Stimulated activated CD8-positive, alpha-beta memory T cell treated with anti-CD3 and anti-CD28 coated beads, Interleukin-15, amount 100 ng/mL, for 48 hours (primary cell): ENCODE data around the gene TRABD.

ENCODE experiments used
- DNase-seq, 2 donors: peaks; one replicate each; pipeline ENCODE4 v3.0.0-alpha.2; 2020; ENCODE audit warnings: low read depth in 2 of 2

The TRABD gene

DNA sequence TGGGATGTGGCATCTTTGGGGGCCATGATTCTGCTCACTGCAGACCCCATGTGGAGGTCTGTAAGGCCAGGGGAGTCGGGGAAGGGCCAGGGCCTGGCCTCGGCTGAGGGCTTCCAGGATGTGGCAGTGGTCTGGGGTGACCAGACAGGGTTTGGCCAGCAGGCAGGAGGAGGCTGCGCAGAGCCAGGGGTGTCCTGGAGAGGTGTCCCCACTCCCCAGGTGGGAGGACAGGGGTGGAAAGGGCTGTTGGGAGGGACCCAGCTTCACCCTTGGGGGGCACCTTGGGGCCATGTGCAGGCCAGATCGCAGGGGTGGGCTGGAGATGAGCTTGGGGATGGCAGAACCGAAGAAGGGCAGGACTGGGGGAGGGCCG lies 11.7 kb upstream of the TRABD start:
- no peak for DNase-seq

DNA sequence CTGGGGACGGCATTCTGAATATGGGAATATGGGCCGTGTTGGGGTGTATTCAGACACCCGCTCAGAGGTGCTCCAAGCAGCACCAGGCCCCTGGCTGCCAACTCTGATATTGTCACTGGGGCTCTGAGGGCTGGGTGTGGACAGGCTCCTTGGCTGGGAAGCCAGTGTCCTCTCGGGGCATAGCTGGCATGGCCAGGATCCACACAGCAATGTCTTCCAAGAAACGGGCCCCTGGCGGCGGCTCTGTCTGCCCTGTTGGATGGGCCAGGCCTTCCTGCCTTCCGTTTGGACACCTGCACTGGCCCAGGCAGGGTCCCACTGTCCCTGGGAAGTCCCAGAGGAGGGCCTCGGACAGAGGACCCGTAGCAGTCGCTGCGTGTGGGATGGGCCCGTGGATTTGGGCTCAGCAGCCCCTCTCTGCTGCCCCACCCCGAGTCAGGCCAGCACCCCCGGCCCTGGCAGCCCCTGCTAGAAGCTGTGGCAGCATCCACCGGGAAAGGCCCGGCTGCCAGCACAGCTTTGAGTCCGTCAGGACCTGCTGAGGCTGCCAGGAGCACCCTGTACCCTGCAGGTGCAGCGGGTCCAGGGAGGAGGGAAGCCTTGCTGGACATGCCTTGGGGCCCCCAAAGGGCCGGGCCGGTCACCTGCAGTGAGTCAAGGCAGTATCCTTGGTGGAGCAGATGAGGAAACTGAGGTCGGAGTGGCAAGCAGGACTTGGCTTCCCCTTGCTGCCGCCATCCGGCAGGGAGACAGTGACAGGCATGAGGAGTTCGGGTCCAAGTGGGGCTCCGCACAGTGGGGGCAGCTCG lies 11.1 kb upstream of the TRABD start:
- DNase-seq, result no peak

DNA sequence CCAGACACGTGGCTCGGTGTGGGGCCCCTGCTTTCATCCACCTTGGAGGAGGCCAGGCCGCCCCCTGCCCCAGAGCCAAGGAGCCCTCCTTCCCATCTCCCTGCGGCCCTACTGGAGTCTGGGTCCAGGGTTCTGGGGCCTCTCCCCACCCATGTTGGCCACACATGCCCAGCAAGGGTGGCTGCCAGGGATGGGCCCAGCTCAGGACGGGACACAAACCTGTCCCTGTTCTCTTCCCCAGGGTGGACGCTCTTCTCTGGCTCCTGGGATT lies 10.6 kb upstream of the TRABD start:
- DNase-seq, result no peak

DNA sequence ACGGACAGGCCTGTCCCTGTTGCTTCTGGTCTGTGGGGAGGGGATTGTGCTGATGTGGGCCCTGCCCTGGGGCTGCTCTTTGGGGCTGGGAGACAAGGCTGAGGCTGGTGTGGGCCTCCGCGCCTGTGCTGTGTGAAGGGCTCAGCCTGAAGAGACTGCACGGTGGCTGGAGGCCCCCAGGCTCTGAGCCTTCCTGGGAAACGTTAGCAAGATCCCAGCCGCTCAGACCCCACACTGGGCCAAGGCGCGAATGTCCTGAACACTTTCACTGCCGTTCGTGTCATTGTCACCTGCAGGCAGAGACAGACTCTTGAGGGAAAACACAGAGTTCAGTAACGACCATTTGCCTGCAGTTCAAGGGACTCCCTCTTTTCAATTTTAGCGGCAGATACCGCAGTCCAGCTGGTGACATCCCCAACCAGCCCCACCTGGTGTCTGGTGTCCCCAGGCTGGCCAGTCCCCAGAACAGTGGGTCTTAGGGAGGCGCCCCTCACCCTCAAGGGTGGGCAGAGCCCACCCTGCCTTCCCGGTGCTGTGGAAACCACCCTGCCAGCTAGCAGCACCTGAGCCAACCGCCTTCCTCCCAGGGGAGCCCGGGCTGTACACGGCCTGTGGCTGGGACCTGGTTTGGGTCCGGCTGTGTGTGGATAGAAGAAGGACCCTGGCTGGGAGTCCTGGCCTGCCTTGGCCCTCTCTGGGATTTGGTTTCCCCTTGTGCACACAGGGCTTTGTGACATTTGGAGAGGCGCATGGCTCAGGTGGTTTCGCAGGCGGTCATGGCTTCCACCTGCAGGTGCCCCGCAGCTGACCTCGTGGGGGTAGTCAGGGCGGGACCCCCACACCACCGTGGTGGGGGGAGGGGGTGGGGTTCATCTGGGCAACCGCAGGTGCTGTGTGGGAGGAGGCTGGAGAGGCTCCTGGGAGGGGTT lies 9.5 kb upstream of the TRABD start:
- DNase-seq, result no peak

DNA sequence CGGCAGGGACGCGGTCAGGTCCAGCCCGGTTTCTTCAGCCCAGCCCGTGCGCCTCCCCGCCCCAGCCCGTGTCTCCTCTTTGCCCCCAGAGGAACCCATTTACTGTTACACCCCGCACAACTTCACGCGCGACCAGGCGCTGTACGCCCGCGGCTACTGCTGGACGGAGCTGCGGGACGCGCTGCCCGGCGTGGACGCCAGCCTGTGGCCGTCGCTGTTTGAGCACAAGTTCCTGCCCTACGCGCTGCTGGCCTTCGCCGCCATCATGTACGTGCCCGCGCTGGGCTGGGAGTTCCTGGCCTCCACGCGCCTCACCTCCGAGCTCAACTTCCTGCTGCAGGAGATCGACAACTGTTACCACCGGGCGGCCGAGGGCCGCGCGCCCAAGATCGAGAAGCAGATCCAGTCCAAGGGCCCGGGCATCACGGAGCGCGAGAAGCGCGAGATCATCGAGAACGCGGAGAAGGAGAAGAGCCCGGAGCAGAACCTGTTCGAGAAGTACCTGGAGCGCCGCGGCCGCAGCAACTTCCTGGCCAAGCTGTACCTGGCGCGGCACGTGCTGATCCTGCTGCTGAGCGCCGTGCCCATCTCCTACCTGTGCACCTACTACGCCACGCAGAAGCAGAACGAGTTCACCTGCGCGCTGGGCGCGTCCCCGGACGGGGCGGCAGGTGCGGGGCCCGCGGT lies 8.7 kb upstream of the TRABD start:
- no peak for DNase-seq

DNA sequence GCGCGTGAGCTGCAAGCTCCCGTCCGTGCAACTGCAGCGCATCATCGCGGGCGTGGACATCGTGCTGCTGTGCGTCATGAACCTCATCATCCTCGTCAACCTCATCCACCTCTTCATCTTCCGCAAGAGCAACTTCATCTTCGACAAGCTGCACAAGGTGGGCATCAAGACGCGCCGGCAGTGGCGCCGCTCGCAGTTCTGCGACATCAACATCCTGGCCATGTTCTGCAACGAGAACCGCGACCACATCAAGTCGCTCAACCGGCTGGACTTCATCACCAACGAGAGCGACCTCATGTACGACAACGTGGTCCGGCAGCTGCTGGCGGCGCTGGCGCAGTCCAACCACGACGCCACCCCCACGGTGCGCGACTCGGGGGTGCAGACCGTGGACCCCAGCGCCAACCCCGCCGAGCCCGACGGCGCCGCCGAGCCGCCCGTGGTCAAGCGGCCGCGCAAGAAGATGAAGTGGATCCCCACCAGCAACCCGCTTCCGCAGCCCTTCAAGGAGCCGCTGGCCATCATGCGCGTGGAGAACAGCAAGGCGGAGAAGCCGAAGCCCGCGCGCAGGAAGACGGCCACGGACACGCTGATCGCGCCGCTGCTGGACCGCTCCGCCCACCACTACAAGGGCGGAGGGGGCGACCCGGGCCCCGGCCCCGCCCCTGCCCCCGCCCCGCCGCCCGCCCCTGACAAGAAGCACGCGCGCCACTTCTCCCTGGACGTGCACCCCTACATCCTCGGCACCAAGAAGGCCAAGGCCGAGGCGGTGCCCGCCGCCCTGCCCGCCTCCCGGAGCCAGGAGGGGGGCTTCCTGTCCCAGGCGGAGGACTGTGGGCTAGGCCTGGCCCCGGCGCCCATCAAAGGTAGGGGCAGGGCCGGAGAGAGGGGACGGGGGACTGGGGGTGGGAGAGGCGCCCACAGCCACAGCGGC lies 7.9 kb upstream of the TRABD start:
- DNase-seq, result no peak

DNA sequence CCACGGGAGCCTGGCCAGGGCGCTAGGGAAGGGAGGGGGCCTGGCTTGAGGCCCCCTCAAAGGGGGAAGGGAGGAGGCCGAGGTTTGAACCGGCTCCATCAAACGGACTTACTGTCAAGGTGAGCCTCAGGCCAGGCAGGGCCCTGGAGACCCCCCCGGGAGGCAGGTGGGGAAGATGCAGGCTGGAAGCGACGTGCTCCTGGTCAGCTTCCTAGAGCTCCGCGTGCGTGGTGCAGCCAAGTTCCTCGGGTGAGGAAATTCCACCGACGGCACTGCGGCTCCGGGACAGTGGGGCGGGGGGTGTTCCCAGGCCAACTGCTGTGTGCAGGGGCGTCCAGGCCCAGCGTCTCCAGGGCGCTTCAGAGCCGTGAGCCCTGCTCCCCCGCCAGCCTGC lies 7.2 kb upstream of the TRABD start:
- no peak for DNase-seq

DNA sequence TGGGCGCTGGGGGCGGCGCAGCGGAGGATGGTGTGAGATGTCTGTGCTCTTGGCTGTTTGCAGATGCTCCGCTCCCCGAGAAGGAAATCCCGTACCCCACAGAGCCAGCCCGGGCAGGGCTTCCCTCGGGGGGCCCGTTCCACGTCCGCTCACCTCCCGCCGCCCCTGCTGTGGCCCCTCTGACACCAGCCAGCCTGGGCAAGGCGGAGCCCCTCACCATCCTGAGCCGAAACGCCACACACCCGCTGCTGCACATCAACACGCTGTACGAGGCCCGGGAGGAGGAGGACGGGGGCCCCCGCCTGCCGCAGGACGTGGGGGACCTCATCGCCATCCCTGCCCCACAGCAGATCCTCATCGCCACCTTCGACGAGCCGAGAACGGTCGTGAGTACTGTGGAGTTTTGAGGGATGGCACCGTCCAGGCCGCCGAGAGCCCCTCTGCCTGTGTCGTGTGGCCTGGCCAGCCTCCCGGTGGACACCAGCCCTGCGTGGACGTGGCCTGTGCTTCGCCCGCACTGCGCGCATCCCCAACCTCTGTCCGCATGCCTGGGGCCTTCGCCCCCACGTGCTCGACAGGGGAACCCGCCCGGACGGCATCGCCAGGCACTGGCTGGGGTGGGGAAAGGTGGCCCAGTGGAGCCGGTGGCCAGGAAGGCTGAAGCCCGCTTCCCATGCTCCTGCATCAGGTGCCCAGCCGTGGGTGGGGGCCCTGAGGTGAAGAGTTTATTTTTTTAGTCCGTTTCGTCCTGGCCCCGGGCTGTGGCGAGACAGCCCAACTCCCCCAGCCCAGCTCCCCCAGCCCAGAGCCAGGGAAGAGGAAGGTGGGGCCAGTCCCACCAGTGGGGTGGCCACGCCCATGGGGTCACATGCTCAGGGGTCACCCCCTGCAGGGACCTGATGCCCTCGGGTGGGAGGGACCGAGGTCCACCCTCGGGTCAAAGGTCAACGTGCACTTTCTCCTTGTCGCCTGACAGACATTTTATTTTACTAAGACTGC lies 6.5 kb upstream of the TRABD start:
- no peak for DNase-seq

DNA sequence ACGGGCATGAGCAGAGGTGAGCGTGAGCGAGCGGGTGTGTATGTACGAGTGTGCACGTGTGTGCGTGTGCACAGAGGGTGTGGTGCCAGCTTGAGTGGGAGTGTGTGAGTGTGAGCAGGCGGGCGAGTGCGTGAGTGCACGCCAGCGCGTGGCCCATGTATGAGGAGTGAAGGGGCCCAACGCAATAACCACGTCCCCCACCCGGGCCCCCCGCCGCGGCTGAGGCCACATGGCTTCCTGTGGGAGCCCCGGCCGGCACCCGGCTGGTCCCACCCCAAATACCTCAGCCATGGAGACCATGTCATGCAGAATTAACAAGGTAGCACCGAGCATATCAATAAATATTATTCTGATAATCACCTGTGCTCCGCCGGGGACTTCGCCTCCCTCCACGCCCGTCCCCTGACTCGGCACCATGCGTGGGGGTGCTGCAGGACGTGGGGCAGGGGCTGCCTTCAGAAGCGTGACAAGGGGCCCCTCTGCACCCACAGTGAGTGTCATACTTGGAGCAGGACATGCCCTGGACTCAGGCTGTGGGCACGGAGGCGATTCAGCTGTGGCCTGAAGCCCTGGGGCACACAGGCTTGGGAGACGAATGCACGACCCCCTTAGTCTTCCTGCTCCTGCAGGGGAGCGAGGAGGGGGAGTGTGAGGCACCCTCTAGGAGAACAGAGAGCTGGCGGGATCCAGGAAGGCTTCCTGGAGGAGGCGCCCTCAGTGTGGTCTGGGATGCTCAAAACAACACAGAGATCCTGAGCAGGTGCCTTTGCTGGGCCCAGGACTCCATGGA lies 5.6 kb upstream of the TRABD start:
- DNase-seq, result no peak

DNA sequence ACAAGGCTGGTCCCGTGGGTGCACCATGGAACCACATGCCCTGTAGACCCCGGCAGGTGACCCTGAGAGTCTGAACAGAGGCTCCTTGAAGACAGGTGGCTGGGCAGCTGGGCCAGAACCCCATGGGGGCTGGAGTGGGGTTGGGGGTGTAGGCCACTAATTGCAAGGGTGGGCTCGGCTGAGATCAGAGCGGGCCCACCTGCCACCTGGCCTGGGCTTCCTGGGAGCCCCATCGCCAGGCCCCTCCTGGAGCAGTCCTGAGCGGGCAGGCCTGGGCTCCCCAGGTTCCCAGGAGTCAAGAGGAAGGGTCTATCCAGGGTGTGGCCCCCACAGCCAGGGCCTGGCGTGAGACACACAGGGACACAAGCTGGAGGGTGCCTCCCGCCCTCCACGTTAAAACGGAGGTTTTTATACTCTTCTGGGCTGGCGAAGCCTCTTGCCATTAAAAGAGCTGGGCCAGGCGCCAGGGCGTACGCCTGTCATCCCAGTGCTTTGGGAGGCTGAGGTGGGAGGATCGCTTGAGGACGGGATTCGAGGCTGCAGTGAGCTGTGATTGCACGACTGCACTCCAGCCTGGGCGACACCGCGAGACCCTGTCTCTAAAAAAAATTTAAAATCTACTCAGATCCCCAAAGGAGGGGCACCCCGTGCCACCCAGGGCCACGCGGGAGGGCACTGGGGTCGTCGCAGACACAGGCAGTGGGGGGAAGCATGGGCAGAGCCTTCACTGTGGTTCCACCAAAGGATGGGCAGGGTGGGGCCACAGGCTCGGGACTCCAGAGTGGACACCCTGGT lies 4.8 kb upstream of the TRABD start:
- no peak for DNase-seq

DNA sequence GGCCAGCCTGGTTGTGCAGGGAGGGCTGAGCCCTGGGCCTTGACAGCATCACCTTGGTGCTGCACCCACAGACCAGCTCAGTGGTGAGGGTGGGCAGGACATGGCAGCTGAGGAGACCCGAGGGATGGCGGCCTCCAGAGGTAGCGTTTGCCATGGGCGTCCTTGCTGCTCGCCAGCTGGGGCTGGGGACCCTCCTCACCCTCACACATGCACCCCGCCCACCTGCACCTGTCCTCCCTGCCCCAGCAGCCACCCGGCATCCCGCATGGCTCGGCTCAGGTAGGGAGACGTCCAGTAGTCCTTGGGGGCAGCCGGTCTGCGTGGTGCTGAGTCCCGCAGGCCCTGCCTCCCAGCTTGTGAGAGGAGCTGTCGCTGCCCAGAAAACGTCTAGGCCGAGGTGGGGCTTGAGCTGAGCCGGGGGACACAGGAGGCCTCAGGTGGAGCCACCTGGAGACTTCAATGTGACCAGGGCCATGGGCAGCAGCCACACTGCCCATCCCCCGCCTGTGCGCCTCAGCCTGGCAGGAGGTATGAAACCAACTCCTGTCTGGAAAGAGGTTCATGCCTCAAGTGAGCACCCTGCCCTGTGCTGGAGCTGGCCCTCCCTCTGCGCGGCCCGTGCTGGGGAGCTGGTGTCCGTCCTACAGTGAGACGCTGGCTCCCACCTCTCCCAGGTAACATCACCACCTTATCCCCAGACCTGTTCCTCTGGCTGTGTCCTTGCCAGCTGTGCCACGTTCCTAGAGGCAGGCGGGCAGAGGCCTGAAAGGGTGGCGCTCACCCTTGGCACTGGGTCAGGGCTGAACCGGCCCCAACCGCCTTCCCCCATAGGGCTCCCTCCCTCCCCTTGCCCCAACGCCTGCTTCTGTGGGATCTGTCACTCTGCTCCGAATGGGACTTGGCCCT lies 3.3 kb upstream of the TRABD start:
- DNase-seq, result no peak

DNA sequence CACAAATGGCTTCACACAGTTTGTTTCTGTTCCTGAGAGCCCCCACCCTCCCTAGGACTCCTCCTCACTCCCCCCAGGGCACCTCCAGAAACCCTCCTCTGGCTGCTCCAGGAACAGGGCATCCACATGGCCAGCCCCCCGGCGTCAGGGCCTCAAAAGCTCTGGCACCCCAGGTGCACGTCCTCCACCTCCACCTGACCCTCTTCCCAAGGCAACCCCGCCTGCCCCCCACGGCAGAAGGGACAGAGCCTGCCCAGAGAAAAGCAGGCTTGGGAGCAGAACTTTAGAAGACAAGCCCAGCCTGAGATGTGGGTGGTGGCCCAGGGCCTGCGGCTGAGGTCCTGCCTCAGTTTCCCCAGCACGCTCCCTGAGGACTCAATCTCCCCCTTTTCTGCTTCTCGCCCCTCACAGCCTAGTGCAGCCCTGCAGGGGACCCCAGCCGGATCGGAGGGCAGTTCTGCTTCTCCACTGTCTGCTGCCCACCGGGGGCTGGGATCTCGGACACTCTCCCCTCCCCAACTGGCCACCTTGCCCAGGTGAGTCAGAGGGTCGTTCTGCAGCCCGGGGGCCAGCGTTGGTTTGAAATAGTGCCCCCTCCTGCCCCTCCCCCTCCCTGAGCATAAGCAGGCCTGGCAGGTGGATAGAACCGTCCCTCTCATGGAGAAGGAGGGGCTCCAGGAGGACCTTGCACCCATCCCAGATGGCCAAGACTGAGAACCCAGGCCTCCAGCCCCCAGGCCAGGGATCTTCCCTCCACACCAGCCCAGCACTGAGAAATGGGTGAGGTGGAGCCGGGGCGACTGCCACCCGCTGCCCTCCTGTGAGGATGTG lies 2.4 kb upstream of the TRABD start:
- DNase-seq, result no peak

DNA sequence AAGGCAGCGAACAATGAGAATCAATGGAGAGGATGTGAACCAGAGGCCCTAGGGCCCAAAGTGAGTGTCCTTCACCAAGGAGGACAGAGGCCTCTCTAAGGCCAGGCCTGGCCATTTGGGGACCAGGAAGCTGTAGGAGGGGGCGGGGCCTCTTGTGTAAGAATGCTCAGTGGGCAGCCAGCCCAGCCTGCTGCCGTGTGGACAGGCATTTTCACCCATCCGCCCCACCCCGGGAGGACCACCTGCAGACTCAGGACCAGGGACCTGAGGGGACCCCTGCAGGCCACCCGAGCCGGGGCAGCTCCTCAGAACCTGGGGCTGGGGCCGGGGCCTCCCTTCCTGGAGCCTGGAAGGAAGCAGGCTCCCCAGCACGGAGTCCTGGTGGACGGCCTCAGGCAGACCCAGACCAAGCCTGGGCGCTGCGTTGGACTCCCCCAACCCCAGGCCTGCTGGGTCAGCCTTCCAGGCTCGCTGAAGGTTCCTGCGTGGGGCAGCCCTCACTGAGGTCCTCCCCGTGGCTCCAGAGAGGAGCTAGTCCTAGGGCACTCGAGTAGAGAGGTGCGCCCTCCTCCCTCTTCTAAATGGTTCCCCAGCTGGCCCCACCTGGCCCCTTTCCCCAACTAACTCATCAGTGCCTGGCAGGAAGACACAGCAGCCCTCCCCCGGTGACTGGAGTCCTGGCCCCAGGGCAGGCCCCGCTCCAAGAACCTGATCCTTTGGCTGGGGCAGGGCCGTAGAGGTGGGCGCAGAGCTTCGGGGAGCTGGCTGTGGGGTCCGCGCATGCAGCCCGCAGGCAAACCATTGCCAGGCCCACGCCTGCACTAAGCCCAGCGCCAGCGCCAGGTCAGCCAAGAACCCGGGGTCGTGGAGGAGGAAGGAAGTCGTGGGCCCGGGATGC lies 1.5 kb upstream of the TRABD start:
- DNase-seq, result no peak

DNA sequence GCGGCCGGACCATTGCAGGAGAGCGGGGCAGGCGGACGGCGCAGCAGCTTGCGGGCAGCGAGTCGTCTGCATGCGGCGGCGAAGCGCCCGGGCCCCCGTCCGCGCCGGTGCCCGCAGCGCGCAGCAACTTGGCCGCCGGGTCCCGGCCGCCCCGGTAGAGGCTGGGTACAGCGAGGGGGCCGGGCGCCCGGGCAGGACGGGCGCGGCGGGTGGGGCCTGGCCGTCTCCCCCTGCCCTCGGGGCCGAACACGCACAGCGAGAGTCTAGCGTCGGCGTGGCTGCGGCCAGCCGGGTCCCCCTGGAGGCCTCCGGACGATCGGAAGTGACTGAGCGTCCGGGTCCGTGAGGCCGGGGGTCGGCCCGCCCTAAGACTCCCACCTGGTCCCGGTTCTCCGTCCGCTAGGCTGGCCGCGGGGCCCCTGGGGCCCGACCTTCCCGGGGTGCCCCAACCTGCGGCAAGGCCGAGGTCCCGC lies 775 bp upstream of the TRABD start:
- DNase-seq, result no peak

DNA sequence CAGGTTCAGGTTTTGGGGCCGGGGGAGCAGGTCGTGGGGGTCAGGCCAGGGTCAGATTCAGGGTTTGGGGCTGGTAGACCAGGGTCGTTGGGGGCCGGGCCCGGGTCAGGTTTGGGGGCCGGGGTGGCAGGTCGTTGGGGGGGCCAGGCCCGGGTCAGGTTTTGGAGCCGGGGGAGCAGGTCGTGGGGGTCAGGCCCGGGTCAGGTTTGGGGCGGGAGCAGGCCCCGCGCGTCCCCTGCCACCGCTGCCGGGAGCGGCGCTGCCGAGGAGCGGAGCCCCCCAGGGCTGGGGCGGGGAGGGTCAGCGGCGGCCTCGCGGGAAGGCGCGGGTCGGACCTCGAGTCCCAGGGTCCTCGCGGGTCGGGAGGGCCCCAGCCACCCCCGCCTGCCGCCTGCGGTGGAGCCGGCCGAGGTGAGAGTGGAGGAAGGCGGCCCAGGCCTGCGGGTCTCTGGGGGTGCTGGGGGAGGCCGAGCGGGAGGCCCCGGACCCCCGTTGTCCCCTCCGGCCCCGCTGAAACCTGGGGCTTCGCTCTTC lies 535 bp downstream of the TRABD start:
- no peak for DNase-seq
